HG03135 (cell line): ENCODE results near the gene CHRNE.
"Not testable (repeated sequence)": the region's sequence is repeated elsewhere in the genome, so short reads cannot be mapped to it uniquely, and the experiment has no call there.

Experiments
- ATAC-seq: cut with Tn5 transposase; IDR thresholded peaks from one replicate; pipeline ENCODE4 v1.9.1; 2021; ENCODE audit warnings: mild to moderate bottlenecking, moderate library complexity; ENCODE audit not compliant: unreplicated experiment

CHRNE gene

DNA sequence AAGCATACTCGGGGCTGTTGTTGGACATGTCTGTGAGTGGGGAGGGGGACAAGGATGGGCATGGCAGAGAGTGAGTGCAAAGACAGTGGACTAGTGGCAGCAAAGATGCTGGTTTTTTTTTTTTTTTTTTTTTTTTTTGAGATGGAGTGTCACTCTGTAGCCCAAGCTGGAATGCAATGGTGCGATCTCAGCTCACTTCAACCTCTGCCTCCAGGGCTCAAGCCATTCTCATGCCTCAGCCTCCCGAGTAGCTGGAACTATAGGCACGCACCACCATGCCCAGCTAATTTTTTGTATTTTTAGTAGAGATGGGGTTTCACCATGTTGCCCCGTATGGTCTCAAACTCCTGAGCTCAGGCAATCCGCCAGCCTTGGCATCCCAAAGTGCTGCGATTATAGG is 45.6 kb downstream of the CHRNE start:
- not testable (repeated sequence) for ATAC-seq

DNA sequence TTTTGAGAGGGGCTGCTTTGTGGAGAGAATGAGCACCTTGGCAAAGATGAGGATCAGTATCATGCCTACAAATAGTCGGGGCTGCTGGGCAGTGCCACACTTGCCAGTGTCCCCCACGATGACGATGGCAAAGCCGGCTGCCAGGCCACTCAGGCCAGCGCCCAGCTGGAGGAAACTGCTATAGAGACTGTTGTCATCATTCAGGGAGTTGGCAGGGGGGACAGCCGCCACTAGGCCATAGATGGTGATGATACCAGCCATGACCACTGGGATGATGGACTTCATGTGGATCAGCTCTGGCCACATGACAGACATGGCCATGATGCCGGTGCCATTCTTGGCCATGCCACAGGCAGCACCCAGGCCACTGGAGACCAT is 46.0 kb downstream of the CHRNE start:
- ATAC-seq = no peak

DNA sequence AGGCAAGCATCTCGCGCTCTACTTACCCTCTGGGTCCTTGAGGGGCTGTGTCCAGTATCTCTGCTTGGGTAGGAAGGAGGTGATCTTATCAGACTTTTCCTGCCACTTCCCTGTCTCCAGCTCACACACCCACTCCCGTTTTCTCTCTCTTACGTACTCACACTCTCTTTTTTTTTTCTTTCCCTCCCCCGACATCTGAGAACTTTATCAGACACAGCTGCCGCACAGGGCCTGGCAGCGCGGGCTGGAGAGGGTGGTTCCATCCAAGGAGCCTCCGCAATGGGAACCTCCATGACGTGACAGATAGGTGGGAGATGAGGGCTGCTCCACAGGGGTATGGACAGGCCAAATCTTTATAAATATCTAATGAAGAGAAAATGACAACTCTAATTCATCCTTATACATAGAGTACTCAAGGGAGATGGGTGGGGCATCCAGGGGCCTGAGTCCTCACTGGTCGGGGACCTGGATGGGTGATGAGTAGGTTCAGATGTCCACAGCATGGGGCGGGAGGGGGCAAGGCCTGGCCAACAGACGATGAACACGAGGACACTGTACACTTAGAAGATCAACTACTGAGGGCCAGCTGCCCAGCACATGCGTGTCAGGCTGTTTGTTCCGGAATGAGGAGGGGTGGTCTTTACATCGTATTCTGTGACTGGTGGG is 46.5 kb downstream of the CHRNE start:
- no peak for ATAC-seq

DNA sequence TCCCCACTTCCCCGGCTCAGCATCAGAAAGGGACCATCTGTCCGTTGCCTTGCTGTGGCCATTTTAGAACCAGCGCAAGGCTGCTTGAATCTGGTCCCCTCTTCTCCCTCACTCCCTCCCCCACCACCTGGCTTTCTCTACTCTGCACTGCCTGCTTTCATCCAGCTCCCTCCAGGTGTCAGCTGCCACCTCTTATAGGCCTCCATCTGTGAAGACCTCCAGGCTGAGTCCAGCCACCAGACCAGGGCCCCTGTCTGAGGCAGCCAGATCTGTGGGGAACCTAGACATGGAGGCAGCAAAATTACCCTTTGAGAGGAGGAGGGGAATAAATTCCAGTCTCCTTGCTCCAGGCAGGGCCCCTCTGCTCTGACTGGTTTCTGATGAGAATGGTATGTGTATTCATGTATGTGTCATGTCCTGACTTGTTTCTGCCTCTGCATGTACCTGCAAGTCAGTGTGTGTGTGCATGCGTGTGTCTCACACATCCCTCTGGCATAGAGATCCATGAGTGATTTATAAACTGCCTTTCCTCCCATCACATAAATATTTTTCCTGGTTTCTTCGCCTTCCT is 48.7 kb downstream of the CHRNE start:
- ATAC-seq = no peak

DNA sequence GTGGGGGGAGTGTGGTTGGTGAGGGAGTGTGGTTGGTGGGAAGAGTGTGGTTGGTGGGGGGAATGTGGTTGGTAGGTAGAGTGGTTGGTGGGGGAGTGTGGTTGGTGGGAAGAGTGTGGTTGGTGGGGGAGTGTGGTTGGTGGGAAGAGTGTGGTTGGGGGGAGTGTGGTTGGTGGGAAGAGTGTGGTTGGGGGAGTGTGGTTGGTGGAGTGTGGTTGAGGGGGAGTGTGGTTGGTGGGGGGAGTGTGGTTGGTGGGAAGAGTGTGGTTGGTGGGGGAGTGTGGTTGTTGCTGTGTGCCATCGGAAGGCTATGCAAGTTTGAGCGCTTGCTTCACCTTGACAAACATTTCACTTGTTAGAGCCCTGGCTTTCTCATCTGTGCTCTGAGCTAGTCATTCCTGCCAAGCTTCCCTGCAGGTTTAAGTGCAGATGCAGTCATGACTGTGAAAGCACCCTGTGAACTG is 49.7 kb downstream of the CHRNE start:
- no peak for ATAC-seq

DNA sequence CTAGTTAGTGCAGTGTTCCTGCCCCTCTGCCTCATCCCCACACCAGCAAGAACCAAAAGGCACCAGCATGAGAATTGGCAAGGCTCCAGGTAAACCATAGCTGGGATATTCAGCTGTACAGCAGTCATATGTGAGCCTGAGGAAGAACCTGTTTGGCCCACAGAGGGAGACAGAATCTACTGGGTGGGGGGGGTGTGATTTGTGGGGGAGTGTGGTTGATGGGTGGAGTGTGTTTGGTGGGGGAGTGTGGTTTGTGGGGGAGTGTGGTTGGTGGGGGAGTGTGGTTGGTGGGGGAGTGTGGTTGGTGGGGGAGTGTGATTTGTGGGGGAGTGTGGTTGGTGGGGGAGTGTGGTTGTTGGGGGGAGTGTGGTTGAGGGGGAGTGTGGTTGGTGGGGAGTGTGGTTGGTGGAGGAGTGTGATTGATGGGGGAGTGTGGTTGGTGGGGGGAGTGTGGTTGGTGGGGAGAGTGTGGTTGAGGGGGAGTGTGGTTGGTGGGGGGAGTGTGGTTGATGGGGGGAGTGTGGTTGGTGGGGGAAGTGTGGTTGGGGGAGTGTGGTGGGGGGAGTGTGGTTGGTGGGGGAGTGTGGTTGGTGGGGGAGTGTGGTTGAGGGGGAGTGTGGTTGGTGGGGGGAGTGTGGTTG is 50.2 kb downstream of the CHRNE start:
- no peak for ATAC-seq

DNA sequence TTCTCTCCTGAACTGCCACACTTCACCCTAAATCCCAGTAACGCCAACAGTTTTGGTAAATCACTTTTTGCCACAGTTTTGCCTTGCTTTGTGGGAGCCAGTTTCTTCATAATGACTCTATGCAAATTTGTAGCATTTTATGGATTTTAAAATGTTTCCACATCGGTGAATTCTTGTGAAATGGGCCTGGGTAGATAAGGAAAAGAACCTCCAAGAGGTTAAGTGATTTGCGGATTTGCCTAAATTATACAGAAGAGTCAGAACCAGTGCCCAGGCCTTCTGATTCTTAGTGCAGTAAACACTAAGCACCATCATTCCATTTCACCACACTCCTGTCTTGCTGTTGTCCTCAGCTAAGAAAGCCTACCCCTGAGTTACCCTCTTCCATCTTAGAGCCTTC is 51.8 kb downstream of the CHRNE start:
- no peak for ATAC-seq

DNA sequence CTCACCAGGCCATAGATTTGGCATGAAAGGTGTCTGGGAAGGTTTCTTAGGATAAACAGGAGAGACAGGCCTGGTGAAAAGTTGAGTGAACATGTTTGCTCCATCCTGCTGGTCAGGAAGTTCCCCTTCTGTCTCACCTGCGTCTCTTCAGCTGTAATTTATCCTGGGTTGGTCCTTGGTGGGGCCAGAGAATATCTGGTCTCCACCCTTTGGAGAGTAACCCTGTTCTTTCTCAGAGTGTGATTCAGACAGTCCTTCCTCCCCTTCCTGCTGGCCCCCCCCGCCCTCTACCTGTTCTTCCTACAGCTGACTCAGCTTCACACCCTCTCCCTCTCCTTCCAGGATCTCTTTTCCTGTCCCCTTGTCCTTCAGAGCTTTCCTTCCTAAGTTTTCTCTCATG is 52.7 kb downstream of the CHRNE start:
- no peak for ATAC-seq

DNA sequence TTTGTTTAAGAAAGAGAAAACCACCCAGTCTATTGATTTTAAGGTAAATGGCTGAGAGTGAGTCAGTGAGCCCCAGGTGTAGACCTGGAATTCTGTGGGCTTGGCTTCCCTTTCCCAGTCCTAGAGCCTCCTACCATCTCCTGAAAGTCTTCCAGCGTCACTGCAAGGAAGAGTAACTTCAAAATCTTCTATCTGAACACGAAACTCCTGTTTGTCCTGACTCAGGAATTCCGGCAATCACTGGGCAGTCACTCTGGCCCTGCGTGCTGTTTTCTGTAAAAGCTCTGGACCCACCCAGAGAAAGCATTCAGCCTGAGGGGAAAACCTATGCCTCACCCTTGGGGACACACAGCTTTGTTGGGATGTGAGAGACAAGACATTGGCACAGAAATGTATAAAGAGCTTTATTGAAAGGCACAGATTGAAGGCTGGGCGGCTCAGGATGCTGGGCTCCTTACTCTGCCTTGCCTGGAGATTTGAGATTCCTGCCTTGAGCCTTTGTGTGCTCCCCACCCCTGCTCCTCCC is 53.8 kb downstream of the CHRNE start:
- ATAC-seq = no peak
